Measurements from ENCODE around the gene GINS3. TPM values are rescaled to one million over a fixed set of nuclear protein-coding genes. Genes with fewer than 3 reads are reported as not detected.
"Not testable (repeated sequence)": the region's sequence is repeated elsewhere in the genome, so short reads cannot be mapped to it uniquely, and the experiment has no call there.

Gene GINS3
- total RNA-seq, 1 experiment from 2014 or later, result 30.5 TPM

DNA sequence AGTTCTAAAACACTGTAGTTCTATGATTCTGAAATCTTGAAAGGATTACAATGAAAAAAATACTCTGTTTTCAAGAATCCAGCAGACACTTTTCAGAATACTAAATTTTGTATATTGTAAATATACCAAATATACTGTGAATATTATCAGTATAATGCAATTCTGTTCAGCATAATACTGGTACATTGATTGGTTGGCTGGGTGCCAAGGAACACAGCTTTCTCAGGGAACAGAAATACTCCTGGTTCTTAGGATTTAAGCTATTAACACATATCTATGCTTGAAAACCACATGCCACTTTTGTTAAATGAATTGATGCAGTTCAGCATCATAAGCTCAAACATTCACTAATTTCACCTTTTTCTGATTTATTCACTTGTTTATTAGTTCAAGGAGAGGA lies 2.5 kb upstream of the GINS3 start:
- DNase-seq (ENCODE audit: low spot score), result no peak

GRCh38 chr16:58393138-58393504 lies 850 bp downstream of the GINS3 start:
- DNase-seq (ENCODE audit: low spot score), result peak; percentile 10

DNA sequence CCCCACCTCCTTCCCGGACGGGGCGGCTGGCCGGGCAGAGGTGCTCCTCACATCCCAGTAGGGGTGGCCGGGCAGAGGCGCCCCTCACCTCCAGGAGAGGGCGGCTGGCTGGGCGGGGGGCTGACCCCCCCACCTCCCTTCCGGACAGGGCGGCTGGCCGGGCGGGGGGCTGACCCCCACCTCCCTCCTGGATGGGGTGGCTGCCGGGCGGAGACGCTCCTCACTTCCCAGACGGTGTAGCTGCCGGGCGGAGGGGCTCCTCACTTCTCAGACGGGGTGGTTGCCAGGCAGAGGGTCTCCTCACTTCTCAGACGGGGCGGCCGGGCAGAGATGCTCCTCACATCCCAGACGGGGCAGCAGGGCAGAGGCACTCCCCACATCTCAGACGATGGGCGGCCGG lies 4.6 kb downstream of the GINS3 start:
- not testable (repeated sequence) for DNase-seq (ENCODE audit: low spot score)

DNA sequence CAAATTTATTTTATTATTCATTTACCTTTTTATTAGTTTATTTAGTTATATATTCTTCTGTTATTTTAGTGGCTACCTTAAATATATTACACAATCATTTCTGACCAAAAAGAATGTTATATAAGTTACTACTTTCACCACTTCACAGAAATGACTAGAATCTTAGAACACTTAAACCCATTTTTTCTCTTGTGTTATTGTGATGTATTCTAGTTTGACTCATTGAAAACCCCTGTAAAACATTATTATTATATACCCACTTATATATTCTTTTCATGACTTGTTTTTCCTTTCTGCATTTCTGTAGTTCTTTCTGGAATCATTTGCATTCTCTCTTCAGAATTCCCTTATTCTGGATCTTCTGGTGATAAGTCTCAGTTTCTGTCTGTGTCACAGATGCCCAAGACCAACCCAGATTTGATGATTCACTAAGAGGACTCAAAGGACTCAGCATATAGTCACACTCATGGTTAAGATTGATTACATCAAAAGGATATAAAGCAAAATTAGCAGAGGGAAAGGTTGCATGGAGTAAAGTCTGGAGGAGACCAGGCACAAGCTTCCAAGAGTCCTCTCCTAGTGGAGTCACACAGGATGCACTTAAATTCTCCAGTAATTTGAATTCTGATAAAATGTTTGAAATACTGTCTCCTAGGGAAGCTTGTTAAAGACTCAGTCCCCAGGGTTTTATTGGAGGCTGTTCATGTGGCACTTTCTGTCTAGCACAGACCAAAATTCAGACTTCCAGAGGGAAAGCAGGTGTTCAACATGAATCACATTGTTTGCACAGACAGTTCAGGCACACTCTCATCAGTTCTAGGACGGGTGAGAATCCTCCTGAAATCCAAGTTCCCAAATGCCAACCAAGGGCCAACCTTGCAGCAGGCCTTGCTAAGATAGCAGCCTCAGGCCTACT lies 7.7 kb downstream of the GINS3 start:
- peak; percentile 24 for DNase-seq (ENCODE audit: low spot score)

DNA sequence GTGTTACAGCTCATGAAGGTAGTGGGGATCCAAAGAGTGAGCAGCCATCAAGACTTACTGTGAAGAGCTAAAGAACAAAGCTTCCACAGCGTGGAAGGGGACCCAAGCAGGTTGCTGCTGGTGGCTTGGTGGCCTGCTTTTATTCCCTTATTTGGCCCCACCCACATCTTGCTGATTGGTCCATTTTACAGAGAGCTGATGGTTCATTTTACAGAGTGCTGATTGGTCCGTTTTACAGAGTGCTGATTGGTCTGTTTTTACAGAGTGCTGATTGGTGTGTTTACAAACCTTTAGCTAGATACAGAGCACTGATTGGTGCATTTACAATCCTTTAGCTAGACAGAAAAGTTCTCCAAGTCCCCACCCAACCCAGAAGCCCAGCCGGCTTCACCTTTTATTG lies 9.0 kb downstream of the GINS3 start:
- not testable (repeated sequence) for DNase-seq (ENCODE audit: low spot score)

DNA sequence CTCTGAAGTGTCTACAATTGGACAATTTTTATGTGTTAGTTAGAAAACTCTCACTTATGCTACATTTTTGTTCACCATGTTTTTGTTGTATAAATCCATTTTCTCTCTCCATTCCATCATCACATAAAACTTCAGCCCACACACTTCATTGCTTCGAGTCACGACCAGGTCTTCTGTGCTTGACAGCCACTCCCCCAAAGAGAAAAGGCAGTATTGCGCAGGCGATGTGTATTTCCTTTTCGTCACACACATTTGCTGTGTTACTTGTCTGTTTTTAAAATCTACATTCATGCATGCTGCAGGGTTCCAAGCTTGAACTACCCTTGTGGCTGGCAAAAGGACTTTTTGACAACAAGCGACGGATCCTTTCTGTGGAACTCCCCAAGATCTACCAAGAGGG lies 10.5 kb downstream of the GINS3 start:
- DNase-seq (ENCODE audit: low spot score), result no peak

GRCh38 chr16:58409316-58409973 lies 17.2 kb downstream of the GINS3 start:
- peak; percentile 92 for DNase-seq (ENCODE audit: low spot score)

DNA sequence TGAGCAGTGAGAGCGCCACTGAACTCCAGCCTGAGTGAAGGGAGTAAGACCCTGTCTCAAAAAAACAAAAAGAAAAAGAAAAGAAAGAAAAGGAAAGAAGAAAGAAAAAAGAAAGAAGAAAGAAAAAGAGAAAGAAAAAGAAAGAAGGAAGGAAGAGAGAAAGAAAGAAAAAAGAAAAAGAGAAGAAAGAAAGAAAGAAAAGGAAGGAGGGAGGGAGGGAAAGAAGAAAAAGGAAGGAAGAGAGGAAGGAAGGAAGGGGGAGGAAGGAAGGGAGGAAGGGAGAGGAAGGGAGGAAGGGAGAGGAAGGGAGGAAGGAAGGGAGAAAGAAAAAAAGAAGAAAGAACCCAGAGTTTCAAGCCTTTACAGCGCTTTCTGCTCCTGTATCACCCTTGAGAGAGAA lies 19.1 kb downstream of the GINS3 start:
- DNase-seq (ENCODE audit: low spot score), result no peak

DNA sequence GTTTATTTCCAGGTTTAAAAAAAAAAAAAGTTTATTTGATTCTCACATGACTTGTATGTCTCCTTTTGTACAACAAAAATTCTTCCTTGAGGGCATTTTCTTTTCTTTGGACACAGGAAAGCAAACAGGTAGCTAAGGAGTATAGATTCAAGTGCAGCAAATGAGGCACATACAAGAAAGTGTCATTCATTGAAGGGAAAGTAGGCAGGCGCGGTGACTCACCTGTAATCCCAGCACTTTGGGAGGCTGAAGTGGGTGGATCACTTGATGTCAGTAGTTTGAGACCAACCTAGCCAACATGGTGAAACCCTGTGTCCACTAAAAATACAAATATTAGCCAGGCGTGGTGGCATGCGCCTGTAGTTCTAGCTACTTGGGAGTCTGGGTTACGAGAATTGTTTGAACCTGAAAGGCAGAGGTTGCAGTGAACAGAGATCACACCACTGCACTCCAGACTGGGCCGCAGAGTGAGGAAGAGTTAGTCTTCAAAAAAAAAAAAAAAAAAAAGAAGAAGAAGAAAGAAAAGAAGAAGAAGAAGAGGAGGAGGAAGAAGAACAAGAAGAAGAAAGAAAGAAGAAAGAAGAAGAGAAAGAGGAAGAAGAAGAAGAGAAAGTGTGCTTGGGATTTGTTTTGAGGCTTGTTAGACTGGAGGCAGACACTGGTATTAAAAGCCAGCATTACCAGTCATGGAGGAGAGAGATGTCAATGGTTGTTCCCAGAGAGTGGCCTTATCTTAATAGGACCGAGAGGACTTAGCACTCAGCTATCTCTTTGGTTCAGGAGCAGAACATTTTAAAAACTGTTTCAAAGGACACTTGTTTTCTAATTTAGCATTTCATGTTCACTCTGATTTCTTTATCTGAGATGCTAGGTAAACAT lies 19.7 kb downstream of the GINS3 start:
- DNase-seq (ENCODE audit: low spot score), result peak; percentile 21

- DNase-seq (ENCODE audit: low spot score), result not testable (repeated sequence)
These were observed 20.3 kb downstream of the GINS3 start for GRCh38 chr16:58412615-58412970.

- DNase-seq (ENCODE audit: low spot score), result no peak
These were observed 21.1 kb downstream of the GINS3 start for GRCh38 chr16:58413359-58413758.

DNA sequence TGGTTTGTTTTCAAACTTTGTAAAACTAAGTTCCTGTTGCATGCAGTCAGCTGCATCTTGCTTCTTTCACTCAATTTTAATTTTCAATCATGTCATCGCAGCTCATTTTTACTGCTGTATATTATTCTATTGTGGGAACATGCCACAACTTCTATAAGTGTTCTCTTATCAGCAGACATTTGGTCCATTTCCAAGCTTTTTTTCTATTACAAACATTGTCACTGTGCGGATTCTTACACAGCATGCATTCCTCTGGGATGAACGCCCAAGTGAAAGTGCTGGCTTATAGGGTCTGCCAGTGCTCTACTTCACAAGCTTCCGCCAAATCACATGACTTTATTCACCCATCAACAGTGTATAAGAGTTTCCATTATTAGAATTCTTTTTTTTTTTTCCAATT lies 22.7 kb downstream of the GINS3 start:
- DNase-seq (ENCODE audit: low spot score), result peak; percentile 68

- not testable (repeated sequence) for DNase-seq (ENCODE audit: low spot score)
These were observed 23.7 kb downstream of the GINS3 start for GRCh38 chr16:58415961-58416360.

DNA sequence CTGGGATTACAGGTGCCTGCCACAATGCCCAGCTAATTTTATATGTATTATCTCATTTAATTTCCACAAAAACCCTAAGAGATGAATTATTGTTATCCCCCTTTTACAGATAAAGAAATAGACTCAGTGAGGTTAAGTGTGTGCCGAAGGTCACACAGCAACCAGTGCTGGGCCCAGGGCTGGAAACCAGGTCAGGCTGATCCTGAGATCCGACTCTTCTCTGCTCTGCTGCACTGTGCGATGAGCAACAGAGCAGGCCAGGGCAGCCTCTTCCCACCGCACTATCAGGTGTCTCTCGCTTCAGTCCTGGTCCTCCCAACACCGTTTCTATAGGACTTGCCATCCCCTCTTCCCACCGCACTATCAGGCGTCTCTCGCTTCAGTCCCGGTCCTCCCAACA lies 24.8 kb downstream of the GINS3 start:
- DNase-seq (ENCODE audit: low spot score), result no peak

- no peak for DNase-seq (ENCODE audit: low spot score)
These were observed 25.3 kb downstream of the GINS3 start for GRCh38 chr16:58417600-58417999.

- no peak for DNase-seq (ENCODE audit: low spot score)
These were observed 25.8 kb downstream of the GINS3 start for GRCh38 chr16:58418026-58418425.

GRCh38 chr16:58418601-58419000 lies 26.3 kb downstream of the GINS3 start:
- peak; percentile 86 for DNase-seq (ENCODE audit: low spot score)

GRCh38 chr16:58419241-58419990 lies 27.1 kb downstream of the GINS3 start:
- no peak for DNase-seq (ENCODE audit: low spot score)

DNA sequence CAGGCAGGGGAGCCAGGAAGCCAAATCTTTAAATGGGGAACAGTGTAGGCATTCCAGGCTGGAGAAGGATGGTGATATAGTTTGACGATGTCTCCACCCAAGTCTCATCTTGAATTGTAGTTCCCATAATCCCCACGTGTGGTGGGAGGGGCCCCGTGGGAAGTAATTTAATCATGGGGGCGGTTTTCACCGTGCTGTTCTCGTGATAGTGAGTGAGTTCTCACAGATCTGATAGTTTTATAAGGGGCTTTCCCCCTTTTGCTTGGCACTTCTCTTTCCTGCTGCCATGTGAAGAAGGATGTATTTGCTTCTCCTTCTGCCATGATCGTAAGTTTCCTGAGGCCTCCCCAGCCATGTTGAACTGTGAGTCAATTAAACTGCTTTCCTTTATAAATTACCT lies 28.8 kb downstream of the GINS3 start:
- peak; percentile 71 for DNase-seq (ENCODE audit: low spot score)

DNA sequence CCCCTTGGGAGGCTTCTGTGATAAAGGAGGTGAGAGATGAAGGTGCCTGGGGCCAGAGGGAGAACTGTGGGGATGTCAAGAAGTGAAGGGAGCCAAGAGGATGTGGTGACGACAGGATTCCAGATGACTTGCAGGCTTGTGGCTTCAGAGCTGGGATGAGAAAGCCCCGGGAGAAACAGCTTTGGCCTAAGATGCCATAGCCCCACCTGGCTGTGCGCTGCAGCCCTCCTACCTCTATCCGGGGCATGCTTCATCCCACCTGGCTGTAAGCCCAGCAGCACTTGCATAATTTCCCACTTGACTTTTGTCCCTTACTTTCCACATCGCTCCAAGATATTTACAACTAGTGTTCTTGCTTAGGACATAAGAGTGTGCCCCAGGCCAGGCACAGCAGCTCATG lies 29.3 kb downstream of the GINS3 start:
- peak; percentile 95 for DNase-seq (ENCODE audit: low spot score)

- no peak for DNase-seq (ENCODE audit: low spot score)
These were observed 30.5 kb downstream of the GINS3 start for GRCh38 chr16:58422809-58423208.

DNA sequence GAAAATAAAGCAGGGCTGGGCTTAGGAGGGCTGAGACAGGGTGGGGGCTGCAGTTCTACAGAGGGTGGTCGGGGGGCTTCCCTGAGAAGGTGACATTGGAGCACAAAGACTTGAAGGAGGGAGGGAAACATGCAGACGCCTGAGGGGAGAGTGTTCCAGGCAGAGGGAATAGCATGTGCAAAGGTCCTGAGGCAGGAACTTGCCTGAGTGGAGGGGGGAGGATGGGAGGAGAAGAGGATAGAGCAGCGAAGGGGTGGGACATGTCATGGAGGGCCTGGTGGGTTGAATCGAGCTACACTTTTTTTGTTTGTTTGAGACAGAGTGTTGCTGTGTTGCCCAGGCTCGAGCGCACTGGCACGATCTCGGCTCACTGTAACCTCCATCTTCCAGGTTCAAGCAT lies 33.0 kb downstream of the GINS3 start:
- no peak for DNase-seq (ENCODE audit: low spot score)

All from A172 (cell line).